ENCODE results near the gene CD300LG. TPM values are rescaled to one million over a fixed set of nuclear protein-coding genes. Genes with fewer than 3 reads are reported as not detected.

Gene CD300LG
- total RNA-seq, 4 donors from 2014 or later = 35.2 to 382 (median 96.5) TPM

DNA sequence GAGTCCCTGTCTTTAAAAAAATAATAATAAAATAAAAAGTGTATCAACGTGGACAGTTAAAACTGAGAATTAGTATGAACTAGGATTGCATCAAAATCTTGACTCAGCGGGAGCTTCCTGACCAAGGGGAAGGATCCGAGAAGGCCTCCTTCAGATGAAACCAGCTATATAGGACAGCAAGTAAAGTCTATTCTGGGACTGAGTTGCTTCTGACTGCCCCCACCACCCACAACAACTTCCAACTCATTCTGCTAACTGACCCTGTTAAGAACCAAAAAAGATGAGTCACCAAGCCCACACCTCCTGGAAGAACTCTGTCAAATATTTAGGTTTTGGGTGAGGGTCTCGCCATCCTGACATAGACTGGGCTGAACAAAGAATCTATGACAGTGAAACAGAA, 38.9 kb upstream of the CD300LG start:
- TF ChIP-seq, protein P1, sequence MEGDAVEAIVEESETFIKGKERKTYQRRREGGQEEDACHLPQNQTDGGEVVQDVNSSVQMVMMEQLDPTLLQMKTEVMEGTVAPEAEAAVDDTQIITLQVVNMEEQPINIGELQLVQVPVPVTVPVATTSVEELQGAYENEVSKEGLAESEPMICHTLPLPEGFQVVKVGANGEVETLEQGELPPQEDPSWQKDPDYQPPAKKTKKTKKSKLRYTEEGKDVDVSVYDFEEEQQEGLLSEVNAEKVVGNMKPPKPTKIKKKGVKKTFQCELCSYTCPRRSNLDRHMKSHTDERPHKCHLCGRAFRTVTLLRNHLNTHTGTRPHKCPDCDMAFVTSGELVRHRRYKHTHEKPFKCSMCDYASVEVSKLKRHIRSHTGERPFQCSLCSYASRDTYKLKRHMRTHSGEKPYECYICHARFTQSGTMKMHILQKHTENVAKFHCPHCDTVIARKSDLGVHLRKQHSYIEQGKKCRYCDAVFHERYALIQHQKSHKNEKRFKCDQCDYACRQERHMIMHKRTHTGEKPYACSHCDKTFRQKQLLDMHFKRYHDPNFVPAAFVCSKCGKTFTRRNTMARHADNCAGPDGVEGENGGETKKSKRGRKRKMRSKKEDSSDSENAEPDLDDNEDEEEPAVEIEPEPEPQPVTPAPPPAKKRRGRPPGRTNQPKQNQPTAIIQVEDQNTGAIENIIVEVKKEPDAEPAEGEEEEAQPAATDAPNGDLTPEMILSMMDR (IDR thresholded peaks at IDR 0.05) = no peak
- ATAC-seq (ENCODE audit: low FRiP score) (no peak), DNase-seq (ENCODE audit: low spot score) (no peak)

DNA sequence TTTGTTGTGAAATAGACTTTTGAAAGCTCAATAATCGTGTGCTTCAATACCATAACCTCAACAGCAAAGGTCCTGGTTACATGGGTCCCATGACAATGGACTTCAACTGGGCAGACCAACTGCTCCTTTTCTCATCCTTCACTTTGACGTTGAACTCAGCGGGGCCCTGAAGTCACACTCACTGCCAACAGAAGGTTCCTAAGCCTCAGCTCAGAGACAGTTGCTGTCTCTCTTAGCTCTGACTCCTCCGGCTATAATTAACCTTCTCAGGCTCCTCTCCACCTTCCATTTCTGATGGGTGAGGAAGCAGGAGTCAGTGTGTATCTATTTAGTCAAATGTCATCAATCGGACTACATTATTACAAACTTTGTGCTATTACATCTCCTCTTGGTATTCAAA, 37.9 kb upstream of the CD300LG start:
- ATAC-seq (ENCODE audit: low FRiP score) (no peak), DNase-seq (ENCODE audit: low spot score) (no peak)
- TF ChIP-seq, protein P1 (IDR thresholded peaks at IDR 0.05) = no peak

DNA sequence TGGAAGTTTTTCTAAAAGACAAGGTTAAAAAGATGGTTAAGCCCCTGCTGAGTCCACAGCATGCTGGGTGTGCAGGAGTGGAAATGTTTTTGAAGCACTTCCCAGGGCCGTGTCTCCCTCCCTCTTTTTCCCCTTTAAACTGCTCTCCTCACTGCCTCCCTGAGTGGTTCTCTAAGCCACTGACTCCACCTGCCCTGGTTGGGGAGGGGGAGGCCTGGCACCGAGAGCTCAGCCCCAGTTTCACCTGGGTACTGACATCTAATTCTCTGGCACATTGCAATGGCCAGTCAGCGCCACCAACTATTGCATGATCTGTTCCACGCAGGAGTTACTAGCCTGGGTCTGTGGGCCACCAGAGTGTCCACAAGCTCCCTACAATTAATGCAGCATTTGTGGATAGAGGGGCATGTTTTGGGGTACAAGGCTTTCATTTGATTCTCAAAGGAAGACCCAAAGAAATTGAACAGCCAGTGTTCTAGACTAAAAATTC, 36.7 kb upstream of the CD300LG start:
- DNase-seq (ENCODE audit: low spot score) = no peak
- TF ChIP-seq, protein P1 (IDR thresholded peaks at IDR 0.05) = no peak
- no peak for ATAC-seq (ENCODE audit: low FRiP score)

DNA sequence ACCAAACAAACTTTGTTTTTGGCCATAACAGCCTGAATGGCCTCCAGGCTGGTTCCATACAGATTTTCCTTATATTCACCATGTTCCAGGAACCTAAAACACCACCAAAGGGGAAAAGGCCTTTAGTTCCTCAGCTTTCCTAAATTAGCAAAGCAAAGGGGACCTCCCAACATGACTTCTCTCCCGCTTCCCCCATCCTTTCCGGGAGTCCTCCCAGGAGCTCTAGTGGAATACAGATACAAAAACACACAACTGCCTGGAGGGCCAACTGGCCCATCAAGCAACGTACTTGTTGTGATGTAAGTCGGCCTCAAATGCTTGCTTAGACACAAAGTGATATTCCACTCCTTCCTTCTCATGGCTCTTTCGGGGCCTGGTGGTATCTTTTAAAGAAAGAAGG, 36.2 kb upstream of the CD300LG start:
- DNase-seq (ENCODE audit: low spot score) (no peak), ATAC-seq (ENCODE audit: low FRiP score) (no peak)
- TF ChIP-seq, protein P1 (IDR thresholded peaks at IDR 0.05) = no peak

DNA sequence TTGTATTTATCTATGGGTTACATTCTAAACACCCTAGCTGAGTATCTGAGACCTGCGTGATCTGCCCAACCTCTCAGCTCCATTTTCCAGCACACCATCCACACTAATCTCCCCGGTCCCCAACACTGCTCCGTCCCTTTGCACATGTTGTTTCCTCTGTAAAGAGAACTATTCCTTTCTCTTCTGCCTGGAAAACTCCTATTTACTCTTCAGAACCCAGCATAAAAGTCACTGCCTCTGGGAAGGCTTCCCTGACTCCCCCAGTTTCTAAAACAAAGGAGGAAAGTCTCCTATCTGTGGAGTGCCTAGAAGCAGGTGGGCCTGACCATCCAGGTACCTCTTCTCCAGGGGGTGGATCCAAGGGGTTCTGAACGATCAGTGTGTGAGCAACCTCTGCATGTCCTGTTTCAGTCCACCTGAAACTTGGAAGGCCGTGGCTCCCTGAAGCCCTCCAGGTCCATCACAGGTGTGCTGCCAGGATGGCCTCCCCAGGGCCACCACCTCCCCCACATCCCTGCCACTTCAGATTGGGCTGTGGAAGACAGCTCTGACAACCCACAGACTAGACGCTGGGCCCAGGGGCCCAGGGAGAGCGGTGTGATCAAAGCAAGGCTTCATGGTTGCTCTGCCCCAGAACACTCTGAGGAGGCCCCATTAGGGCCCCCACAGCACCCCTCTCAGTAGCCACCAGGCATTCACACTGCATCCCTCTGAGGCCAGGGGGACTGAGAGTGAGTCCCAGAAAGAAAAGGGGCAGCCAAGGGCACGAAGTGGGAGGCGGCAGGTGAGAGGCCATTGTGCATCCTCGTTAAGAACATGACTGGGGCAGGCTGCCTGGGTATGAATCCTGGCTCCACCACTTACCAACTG, 34.3 kb upstream of the CD300LG start:
- TF ChIP-seq, protein P1 (IDR thresholded peaks at IDR 0.05) = no peak
- DNase-seq (ENCODE audit: low spot score) = no peak
- no peak for ATAC-seq (ENCODE audit: low FRiP score)

DNA sequence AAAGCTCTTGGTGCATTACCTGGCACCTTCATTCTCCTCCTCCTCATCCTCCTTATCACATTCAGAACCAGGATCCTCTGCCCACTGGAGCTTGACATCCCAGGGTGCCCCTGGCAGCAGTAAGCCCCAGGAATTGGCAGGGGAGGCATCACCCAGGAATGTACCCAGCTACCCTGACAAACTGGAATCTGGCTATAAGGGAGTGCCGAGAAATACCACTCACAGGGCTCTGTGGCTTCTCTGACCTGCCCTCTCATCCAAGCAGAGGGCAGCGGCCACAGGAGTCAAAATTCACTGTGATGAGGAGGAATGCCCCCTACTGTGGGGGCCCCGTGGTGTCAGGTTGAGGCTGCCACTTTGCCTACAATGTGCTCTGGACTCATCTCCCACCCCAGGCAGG, 33.6 kb upstream of the CD300LG start:
- ATAC-seq (ENCODE audit: low FRiP score) = no peak
- no peak for DNase-seq (ENCODE audit: low spot score)
- TF ChIP-seq, protein P1 (IDR thresholded peaks at IDR 0.05) = no peak

DNA sequence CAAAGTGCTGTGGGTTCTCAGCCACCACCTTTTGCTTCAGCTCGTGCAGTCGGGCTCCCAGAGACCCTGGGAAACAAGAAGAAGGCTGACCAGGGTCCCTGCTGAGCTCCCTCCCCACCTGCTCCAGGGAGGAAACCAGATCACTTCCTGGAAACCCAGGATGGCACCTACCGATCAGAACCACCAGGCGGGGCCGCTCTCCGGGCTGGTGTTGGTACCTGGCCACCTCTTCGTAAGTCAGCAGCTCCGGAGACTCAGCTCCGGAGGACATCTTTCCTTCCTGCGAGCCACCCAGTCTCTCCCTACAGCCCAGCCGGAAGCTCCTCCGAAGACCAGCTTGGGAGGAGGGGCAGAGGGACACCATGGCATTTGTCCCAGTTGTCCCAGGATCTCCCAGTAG, 33.0 kb upstream of the CD300LG start:
- ATAC-seq (ENCODE audit: low FRiP score) (no peak), DNase-seq (ENCODE audit: low spot score) (no peak)
- TF ChIP-seq, protein P1 (IDR thresholded peaks at IDR 0.05) = no peak
